Stimulated activated naive CD8-positive, alpha-beta T cell treated with anti-CD3 and anti-CD28 coated beads, Interleukin-15, Interleukin-2, amounts not matched to agents 100 ng/mL and 50 ng/mL, for 24 hours (primary cell): ENCODE data around the gene CD3E.
A peak's percentile ranks its signal among the peaks of the same experiment; 100 is the strongest.
"Not testable (repeated sequence)": the region's sequence is repeated elsewhere in the genome, so short reads cannot be mapped to it uniquely, and the experiment has no call there.

Source experiments
- H3K27ac Mint-ChIP-seq: one replicate; pipeline ENCODE4 v1.8.0; 2021; ENCODE audit warnings: mild to moderate bottlenecking, mixed read lengths
- H3K27me3 Mint-ChIP-seq: one replicate; pipeline ENCODE4 v1.8.0; 2021; ENCODE audit warnings: mixed read lengths
- H3K36me3 Mint-ChIP-seq: one replicate; pipeline ENCODE4 v1.8.0; 2021; ENCODE audit warnings: low read depth, mixed read lengths
- H3K4me1 Mint-ChIP-seq: one replicate; pipeline ENCODE4 v1.8.0; 2021; ENCODE audit warnings: low read depth, mixed read lengths
- H3K4me3 Mint-ChIP-seq: one replicate; pipeline ENCODE4 v1.8.0; 2021; ENCODE audit warnings: mild to moderate bottlenecking, mixed read lengths
- H3K9me3 Mint-ChIP-seq: one replicate; pipeline ENCODE4 v1.8.0; 2021; ENCODE audit warnings: mixed read lengths

Gene CD3E

DNA sequence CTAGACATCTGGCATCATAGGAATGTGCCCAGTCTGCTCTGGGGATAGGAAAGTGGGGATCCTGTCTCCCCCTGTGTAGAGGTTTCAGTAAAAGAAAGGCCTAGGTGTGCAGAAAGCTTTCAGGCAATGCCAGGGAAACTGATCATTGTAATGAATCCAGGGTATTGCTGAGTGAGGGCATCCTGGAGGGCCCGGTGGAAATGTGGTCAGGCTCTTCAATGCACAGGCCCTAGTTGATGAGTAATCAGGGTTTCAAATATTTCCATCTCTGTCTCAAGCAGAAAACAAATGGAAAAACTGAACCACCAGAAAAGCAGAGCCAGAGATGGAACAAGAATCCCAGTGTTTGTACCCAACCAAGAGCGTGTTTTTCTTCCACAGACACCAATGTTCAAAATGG lies 2.0 kb downstream of the CD3E start:
- Mint-ChIP-seq H3K9me3 (no peaks in the 10 kb centered on the region), H3K36me3 (peaks cover 65% of the 10 kb centered on the region), H3K4me3 (peak overlapping the region; percentile 99), H3K4me1 (peaks cover 91% of the 10 kb centered on the region), H3K27ac (peak overlapping the region; percentile 100), H3K27me3 (no peaks in the 10 kb centered on the region)

DNA sequence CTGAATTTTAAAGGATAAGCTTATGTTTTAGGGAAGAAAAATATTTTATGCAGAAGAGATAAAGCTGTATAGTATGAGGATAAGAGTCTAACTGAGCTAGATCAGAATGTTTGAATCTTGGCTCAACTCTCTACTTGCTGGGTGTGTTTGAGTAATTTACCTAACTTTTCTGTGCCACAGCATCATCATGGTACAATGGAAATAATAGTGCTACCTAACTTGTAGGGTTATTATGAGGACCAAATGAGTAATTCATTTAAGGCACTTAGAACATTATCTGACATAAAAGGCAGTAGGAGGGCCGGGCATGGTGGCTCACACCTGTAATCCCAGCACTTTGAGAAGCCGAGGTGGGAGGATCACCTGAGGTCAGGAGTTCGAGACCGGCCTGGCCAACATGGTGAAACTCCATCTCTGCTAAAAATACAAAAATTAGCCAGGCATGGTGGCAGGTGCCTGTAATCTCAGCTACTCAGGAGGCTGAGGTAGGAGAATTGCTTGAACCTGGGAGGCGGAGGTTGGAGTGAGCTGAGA lies 4.5 kb downstream of the CD3E start:
- peak overlapping the region; percentile 100 for H3K27ac Mint-ChIP-seq
- peaks cover 89% of the 10 kb centered on the region for H3K36me3 Mint-ChIP-seq
- peak overlapping the region; percentile 99 for H3K4me3 Mint-ChIP-seq
- H3K4me1 Mint-ChIP-seq: peaks cover 89% of the 10 kb centered on the region
- H3K9me3 Mint-ChIP-seq, H3K27me3 Mint-ChIP-seq: not testable (repeated sequence)

DNA sequence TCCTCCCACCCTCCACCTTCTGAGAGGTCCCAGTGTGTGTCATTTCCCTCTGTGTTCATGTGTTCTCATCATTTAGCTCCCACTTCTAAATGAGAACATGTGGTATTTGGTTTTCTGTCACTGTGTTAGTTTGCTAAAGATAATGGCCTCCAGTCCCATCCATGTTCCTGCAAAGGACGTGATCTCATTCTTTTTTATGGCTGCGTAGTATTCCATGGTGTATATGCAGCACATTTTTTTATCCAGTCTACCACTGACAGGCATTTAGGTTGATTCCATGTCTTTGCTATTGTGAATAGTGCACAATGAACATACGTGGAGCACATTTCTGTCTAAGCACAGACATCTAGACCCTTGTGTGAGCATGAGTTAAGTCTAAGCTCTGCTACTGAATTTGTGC lies 5.7 kb downstream of the CD3E start:
- Mint-ChIP-seq H3K27me3 (no peaks in the 10 kb centered on the region), H3K36me3 (peaks cover 93% of the 10 kb centered on the region), H3K27ac (peak overlapping the region; percentile 91), H3K9me3 (no peaks in the 10 kb centered on the region), H3K4me3 (peak overlapping the region; percentile 57), H3K4me1 (peaks cover 91% of the 10 kb centered on the region)

DNA sequence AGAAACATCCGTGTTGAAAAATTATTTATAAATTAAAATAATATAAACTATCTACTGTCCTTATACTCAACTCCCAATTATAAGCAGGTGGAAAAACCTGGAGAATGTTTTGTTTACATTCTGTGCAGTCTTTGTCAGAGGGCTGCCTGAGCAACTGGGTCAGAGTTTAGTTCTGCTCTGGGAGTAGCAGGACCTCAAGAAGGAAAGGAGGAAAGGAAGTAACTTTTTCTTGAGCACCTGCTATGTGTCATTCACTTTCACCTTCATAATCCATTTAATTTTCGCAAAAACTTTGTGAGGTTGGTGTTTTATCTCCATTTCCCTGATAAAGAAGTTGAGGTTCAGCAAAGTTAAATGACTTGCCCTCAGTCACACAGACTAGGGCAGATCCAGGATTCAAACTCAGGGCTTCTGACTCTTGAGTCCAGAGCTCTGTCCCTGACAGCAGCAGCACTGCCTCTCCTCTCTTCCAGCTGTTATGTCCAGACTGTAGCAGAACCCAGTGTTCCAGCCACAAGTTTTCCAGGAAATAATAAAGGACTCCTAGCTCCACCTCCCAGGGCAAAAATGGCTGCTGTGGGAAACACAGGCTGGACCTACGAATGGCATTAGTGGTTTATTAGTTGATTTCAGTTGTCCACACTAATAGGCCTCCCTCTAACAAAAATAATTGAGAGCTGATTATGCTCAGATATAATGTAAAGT lies 6.4 kb downstream of the CD3E start:
- Mint-ChIP-seq H3K36me3 (peaks cover 91% of the 10 kb centered on the region), H3K4me3 (no peak overlapping the region), H3K27me3 (no peaks in the 10 kb centered on the region), H3K9me3 (no peaks in the 10 kb centered on the region), H3K4me1 (peaks cover 94% of the 10 kb centered on the region), H3K27ac (peak overlapping the region; percentile 88)

DNA sequence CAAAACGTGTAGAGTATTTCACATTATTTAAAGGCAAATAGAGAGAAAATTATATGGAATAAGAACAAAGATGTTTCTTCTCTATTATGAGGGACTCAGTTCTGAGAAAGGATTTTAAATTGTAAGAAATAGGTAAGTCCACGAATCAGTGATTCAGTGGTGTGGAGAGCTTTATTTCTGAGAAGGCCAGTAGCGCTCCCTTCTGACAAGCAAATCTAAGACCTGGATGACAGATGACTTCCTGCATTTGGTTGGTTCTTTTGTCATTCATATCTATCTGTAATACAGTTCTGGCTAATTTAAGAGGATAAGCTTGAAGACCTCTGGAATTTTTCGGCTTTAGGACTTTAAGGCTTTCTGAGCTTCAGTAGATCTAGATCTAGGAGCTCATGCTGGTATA lies 7.0 kb downstream of the CD3E start:
- peak overlapping the region; percentile 88 for H3K27ac Mint-ChIP-seq
- H3K9me3 Mint-ChIP-seq: no peaks in the 10 kb centered on the region
- peaks cover 88% of the 10 kb centered on the region for H3K36me3 Mint-ChIP-seq
- peaks cover 96% of the 10 kb centered on the region for H3K4me1 Mint-ChIP-seq
- H3K4me3 Mint-ChIP-seq: no peak overlapping the region
- H3K27me3 Mint-ChIP-seq: no peaks in the 10 kb centered on the region

DNA sequence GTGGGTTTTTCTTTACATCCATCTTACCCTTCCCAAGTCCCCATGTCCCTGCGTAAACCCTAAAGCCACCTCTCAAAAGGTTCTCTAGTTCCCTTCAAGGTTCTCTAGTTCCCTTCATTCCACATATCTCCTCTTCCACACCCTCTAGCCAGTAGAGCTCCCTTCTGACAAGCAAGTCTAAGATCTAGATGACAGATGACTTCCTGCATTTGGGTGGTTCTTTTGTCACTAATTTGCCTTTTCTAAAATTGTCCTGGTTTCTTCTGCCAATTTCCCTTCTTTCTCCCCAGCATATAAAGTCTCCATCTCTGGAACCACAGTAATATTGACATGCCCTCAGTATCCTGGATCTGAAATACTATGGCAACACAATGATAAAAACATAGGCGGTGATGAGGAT lies 7.8 kb downstream of the CD3E start:
- no peak overlapping the region for H3K4me3 Mint-ChIP-seq

DNA sequence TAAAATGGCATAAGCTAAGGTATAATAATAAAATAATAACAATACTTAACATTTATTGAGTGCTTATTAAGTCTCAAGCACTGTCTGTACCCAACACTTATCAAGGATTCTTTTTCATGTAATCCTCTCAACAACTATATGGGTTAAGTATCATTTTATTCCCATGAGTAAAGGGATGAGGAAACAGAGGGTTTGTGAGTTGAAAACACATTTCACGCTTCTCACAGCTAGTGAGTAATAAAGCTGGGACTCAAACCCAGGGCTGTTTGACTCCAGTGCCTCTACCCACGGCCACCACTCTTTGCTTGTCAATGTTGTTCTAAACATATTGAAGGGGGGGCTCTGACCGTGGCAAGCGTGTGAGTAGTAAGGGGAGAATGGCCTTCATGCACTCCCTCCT lies 8.7 kb downstream of the CD3E start:
- Mint-ChIP-seq H3K27me3 (no peaks in the 10 kb centered on the region), H3K4me3 (no peak overlapping the region), H3K9me3 (no peaks in the 10 kb centered on the region), H3K36me3 (peaks cover 77% of the 10 kb centered on the region), H3K4me1 (peaks cover 93% of the 10 kb centered on the region), H3K27ac (peak overlapping the region; percentile 42)

More for the DNA sequence above, 7.8 kb downstream of the CD3E start:
- Mint-ChIP-seq H3K9me3 (no peaks in the 10 kb centered on the region), H3K27me3 (no peaks in the 10 kb centered on the region), H3K27ac (peak overlapping the region; percentile 53), H3K36me3 (peaks cover 85% of the 10 kb centered on the region), H3K4me1 (peaks cover 96% of the 10 kb centered on the region)

DNA sequence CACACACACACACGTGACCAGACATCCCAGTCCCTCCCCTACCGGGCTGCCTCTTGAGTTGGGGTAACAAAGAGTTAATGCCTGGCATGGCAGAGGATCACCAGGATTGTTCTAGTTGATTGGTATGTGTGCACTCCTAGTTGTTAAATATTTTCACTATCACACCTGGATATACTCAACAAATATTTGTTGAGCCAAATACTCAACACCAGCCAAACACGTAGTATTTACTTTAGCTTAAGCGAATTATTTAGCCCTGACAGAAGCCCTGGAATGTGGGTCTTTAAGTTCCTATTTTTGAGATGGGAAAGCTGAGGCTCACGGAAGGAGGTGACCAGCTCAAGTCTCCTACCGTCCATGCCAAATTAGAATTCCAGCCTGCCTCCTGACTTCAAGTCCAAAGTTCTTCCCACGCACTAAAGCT lies 10.5 kb downstream of the CD3E start:
- no peaks in the 10 kb centered on the region for H3K27me3 Mint-ChIP-seq
- H3K36me3 Mint-ChIP-seq: peaks cover 61% of the 10 kb centered on the region
- H3K4me3 Mint-ChIP-seq: peak overlapping the region; percentile 53
- H3K4me1 Mint-ChIP-seq: peaks cover 94% of the 10 kb centered on the region
- H3K27ac Mint-ChIP-seq: peak overlapping the region; percentile 90
- no peaks in the 10 kb centered on the region for H3K9me3 Mint-ChIP-seq

DNA sequence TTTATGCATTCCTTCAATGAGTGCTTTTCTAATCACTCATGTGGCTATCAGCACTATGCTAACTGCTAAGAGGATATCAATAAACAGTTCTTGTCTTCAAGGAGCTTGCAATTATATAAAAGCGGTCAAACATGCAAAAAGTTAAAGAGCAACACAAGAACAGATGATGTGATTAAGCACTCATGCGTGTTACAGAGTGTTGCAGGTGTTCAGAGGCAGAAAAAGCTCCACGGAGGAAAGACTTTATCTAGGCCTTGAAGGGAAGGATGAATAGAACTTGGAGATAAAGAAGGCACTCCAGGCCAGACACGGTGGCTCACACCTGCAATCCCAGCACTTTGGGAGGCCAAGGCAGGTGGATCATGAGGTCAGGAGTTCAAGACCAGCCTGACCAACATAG lies 13.6 kb downstream of the CD3E start:
- peaks cover 30% of the 10 kb centered on the region for H3K36me3 Mint-ChIP-seq

DNA sequence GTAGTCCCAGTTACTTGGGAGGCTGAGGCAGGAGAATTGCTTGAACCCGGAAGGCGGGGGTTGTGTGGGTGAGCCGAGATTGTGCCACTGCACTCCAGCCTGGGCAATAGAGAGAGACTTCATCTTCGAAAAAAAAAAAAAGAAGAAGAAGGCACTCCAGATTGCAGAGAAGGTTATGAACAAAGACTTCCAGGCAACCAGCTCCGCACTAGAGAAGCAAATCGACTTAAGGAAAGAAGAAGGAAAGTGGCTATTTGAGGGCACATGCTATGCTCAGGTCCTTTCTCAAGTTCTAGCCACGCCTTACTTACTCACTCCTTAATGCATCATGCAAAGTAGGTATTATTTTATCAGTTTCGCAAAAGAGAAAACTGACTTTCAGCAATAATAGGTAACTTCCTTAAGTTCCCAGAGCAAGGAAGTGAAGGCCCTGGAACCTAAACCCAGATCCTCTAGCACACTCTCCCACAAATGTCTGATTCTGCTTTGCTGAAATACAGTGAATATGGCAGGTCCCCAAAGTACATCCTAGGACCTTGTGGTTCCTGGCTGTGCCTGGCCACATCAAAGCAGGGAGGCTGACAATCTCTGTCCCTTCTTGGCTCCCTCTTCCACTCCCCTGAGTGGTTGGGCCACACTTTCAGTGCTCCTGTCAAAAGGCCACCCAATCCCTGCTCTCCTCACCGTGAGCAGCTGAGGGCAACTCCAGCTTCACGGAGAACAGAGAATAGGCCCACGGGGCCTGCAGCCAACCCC lies 14.2 kb downstream of the CD3E start:
- Mint-ChIP-seq H3K27me3 (no peaks in the 10 kb centered on the region), H3K4me1 (peaks cover 90% of the 10 kb centered on the region), H3K4me3 (no peak overlapping the region), H3K36me3 (peaks cover 24% of the 10 kb centered on the region), H3K9me3 (peaks cover 3% of the 10 kb centered on the region), H3K27ac (peak overlapping the region; percentile 33)

More for the DNA sequence above, 13.6 kb downstream of the CD3E start:
- Mint-ChIP-seq H3K27me3 (no peaks in the 10 kb centered on the region), H3K4me3 (peak overlapping the region; percentile 28), H3K9me3 (peaks cover 3% of the 10 kb centered on the region), H3K4me1 (peaks cover 90% of the 10 kb centered on the region), H3K27ac (no peak overlapping the region)

DNA sequence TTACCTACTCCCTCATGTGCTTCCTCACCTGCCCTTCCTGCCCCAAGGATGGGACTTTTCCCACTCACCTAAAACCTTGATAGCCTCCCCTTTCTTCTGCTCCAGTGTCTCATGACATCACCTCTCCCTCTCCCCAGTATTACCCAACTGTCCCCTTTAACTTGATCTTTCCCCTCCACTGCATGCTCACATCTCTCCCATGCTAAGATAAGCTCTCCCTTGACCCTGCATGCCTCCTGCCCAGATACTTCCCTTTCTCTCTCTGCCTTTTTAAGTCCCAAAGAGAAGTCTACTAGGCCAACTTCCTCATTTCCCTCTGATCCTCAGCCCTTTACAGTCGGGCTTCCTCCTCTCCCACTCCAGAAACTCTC lies 14.8 kb downstream of the CD3E start:
- Mint-ChIP-seq H3K4me1 (peaks cover 85% of the 10 kb centered on the region), H3K36me3 (peaks cover 18% of the 10 kb centered on the region), H3K27me3 (no peaks in the 10 kb centered on the region), H3K9me3 (peaks cover 3% of the 10 kb centered on the region), H3K27ac (peak overlapping the region; percentile 33), H3K4me3 (no peak overlapping the region)

DNA sequence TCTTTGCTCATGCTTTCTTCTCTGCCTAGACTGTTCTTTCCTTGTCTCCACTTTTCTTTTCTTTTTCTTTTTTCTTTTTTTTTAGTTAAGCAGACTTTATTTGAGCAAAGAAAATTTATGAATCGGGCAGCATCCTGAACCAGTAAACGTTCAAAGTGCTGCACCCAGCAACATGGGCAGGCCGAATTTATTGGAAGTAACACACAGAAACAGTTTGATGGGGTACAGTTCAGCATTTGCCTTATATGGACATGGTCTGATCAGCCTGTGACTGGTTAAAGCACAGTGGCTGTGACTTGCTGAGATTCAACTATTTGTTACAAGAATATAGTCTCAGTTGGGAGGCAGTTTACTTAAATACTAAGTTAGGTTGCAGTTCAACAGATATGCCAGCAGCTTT lies 16.0 kb downstream of the CD3E start:
- no peaks in the 10 kb centered on the region for H3K27me3 Mint-ChIP-seq
- no peak overlapping the region for H3K4me3 Mint-ChIP-seq
- no peak overlapping the region for H3K27ac Mint-ChIP-seq
- H3K9me3 Mint-ChIP-seq: peaks cover 3% of the 10 kb centered on the region
- peaks cover 74% of the 10 kb centered on the region for H3K4me1 Mint-ChIP-seq
- peaks cover 9% of the 10 kb centered on the region for H3K36me3 Mint-ChIP-seq

DNA sequence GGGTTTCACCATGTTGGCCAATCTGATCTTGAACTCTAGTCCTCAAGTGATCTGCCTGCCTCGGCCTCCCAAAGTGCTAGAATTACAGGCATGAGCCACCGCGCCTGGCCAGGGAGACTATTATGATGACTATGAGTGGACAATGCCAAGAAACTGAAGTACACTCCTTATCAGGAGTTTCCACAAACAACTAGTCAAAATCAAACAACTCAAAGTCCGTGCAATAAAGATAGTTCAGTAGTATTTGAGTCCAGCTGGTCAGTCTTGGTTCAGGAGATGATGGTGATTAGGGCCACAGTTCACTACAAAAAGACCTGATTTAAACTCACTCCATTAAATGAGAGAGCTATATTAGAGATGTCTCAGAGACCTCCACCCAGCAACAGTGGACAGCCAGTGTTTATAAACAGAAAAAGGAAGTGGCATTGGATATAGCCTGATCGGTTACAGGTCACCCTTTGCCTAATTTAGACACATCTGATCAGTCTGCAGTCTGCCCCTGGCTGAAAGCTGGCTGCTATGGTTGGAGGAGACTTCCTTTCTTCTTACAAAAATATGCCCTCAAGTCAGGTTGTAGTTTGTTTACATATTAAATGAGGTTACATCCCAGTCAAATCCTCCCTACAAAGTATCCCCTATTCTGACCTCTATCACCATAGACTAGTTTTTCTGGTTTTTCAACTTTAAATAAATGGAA lies 17.0 kb downstream of the CD3E start:
- no peaks in the 10 kb centered on the region for H3K27me3 Mint-ChIP-seq
- peaks cover 64% of the 10 kb centered on the region for H3K4me1 Mint-ChIP-seq
- no peak overlapping the region for H3K27ac Mint-ChIP-seq
- peaks cover 3% of the 10 kb centered on the region for H3K9me3 Mint-ChIP-seq
- H3K36me3 Mint-ChIP-seq: peaks cover 6% of the 10 kb centered on the region
- no peak overlapping the region for H3K4me3 Mint-ChIP-seq

DNA sequence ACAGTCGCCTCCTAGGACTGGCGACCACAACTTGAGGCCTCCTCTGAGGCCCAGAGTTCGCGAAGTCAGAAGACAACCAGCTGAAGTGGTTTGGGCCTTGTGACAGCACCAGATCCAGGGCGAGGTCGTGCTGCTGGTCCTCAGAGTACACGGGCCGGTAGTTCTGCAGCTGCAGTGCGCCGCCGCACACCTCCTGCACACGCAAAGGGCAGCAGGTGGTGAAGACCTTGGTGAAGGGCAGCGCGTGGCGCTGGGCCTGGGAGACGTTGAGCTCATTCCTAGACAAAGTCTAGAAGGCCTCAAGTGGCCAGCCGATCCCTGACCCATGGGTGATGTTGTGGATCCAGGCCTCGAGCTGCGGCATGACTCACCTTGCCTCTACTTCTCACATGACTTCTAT lies 18.2 kb downstream of the CD3E start:
- H3K4me3 Mint-ChIP-seq: no peak overlapping the region
- no peak overlapping the region for H3K27ac Mint-ChIP-seq
- H3K27me3 Mint-ChIP-seq: no peaks in the 10 kb centered on the region
- H3K36me3 Mint-ChIP-seq: peaks cover under 1% of the 10 kb centered on the region
- H3K4me1 Mint-ChIP-seq: peaks cover 54% of the 10 kb centered on the region
- H3K9me3 Mint-ChIP-seq: peaks cover 3% of the 10 kb centered on the region

DNA sequence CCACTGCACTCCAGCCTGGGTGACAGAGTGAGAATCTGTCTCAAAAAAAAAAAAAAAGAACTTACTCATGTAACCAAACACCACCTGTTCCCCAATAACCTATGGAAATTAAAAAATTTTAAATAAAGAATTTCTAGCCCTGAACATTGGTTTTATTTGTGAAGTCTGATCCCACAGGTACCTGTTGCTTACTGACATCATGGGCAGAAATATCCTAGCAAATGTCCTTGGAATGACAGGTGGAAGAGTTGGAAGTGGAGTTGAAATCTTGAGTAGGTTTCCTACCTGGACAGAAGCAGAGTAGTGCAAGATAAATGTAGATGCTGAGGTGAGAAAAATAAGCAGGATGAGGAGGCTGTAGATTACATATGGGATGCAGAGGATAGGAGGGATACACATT lies 20.8 kb downstream of the CD3E start:
- Mint-ChIP-seq H3K4me1 (peaks cover 39% of the 10 kb centered on the region), H3K9me3 (peaks cover 2% of the 10 kb centered on the region), H3K4me3 (no peak overlapping the region), H3K27ac (no peak overlapping the region), H3K27me3 (no peaks in the 10 kb centered on the region), H3K36me3 (peaks cover 3% of the 10 kb centered on the region)
